GM12875 (cell line): ENCODE measurements around the gene SEZ6.
A peak's percentile ranks its signal among the peaks of the same experiment; 100 is the strongest.

Source experiments
- H3K4me3 ChIP-seq: one replicate; pipeline ENCODE4 v1.5.1; 2011; ENCODE audit warnings: low read depth, low read length, control low read depth
- TF ChIP-seq, protein P1 (sequence below): IDR thresholded peaks from 2 replicates; pipeline ENCODE4 v1.5.1; 2011; ENCODE audit warnings: low read depth, mild to moderate bottlenecking, control low read depth, inconsistent platforms, low read length, moderate library complexity, borderline replicate concordance; ENCODE audit not compliant: insufficient read depth

SEZ6 gene

DNA sequence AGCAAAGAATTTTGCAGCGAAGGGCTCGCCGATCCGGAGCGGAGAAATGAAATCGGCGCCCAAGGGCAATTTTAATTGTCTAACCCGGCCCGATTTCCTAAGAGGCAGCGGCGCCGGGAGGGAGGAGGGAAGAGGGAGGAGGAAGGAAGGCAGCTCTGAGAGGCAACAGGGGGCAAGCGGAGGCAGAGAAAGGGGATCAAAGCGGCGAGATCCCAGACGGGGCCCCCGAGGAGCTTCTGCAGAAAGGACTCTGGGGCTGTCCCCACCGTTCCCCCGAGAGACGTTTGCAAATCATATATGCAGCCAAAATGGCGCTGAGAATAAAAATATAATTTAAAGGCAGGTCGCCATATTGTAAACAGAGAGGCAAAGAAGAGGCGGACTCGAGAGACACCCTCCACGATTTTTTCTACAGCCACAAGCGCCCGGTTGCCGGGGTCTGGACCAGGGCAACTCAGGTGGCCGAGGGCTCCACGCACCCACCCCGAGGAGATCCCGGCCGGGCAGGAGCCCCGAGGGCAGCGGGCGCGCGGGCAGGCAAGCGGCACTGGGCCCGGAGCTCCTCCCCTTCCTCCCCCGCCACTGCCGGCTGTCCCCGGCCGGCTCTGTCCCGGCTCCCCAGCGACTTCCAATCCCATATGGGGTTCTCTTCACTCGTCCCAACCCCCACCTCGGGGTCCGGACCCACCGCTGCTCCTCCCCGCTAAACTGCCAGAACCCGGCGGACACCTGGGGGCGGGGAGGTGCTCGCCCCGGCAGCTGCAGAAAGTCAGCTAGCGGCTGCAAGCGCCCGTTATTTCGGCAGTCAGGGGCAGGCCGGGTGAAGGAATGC lies 56.4 kb downstream of the SEZ6 start:
- peak overlapping the region; percentile 84 for H3K4me3 ChIP-seq
- TF ChIP-seq, protein P1, sequence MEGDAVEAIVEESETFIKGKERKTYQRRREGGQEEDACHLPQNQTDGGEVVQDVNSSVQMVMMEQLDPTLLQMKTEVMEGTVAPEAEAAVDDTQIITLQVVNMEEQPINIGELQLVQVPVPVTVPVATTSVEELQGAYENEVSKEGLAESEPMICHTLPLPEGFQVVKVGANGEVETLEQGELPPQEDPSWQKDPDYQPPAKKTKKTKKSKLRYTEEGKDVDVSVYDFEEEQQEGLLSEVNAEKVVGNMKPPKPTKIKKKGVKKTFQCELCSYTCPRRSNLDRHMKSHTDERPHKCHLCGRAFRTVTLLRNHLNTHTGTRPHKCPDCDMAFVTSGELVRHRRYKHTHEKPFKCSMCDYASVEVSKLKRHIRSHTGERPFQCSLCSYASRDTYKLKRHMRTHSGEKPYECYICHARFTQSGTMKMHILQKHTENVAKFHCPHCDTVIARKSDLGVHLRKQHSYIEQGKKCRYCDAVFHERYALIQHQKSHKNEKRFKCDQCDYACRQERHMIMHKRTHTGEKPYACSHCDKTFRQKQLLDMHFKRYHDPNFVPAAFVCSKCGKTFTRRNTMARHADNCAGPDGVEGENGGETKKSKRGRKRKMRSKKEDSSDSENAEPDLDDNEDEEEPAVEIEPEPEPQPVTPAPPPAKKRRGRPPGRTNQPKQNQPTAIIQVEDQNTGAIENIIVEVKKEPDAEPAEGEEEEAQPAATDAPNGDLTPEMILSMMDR: no peak

DNA sequence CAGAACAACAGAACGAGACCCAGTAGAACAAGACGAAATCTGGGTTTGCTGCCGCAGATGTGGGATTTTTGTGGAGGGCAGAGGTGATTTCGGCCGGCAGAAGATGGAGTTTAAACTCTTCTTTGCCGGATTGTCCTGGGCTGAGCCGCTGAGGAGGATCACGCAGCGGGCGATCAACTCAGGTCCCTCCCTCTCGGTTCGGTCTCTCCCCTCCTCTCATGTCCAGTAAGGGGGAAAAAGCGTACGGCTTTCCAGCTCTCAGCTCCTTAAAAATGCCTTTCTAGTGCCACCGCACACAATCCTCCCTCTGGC lies 57.0 kb downstream of the SEZ6 start:
- TF ChIP-seq, protein P1: no peak

DNA sequence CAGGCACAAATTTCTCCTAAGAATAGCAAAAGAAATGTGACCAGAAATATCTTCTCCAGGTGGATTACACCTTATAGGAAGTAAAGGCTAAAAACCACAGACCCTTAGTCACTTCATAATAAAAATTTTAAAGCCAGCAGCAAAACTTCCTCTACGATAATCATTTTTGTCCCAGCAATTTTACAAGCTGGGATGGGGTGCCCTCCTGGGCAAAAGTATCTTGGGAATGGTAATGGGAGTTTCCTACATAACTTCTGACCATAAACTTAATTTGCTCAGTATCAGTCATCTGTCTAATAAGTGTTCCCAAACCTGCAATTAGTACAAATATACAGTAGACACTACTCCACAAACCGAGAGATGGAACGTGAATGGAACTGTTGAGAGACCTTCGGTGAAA lies 57.5 kb downstream of the SEZ6 start:
- peak overlapping the region; percentile 84 for H3K4me3 ChIP-seq
- TF ChIP-seq, protein P1: no peak

More for the DNA sequence above, 57.0 kb downstream of the SEZ6 start:
- H3K4me3 ChIP-seq: peak overlapping the region; percentile 84

DNA sequence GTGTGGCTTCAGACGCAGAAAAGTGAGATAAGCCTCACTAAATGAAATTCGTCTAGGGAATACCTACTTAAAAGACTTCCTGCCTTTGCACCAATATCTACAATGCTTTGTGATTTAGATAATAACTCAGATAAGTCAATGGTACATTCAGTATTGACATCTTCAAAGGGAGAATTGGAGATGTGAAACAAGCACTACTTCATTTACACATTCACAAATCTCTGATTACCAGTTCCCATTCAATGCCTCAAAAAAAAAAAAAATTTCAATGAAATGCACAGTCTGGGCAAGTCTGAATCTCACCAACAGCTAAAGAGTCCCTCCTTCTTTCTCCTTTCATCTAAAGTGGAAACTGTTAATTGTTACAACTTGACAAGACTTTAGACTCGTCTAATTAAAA lies 58.2 kb downstream of the SEZ6 start:
- no peak overlapping the region for H3K4me3 ChIP-seq
- TF ChIP-seq, protein P1: no peak

DNA sequence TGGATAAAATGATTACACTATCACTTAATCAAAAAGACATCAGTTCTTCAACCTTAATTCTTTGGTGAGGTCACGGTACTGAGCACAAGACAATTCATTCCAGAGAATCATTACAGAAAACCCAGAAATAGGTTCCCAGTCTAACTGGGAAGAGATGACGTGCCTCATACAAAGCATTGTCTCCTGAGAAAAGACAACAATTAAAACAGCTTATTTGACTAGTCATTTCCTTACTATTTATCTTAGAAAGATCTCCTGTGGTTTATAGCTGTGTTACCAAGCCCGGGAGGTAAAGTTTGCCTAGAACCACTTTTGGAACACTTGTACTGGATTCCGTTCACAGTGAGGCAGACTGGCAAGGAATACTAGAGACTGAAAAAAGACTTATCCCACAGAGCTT lies 59.6 kb downstream of the SEZ6 start:
- TF ChIP-seq, protein P1: no peak
- H3K4me3 ChIP-seq: no peak overlapping the region

DNA sequence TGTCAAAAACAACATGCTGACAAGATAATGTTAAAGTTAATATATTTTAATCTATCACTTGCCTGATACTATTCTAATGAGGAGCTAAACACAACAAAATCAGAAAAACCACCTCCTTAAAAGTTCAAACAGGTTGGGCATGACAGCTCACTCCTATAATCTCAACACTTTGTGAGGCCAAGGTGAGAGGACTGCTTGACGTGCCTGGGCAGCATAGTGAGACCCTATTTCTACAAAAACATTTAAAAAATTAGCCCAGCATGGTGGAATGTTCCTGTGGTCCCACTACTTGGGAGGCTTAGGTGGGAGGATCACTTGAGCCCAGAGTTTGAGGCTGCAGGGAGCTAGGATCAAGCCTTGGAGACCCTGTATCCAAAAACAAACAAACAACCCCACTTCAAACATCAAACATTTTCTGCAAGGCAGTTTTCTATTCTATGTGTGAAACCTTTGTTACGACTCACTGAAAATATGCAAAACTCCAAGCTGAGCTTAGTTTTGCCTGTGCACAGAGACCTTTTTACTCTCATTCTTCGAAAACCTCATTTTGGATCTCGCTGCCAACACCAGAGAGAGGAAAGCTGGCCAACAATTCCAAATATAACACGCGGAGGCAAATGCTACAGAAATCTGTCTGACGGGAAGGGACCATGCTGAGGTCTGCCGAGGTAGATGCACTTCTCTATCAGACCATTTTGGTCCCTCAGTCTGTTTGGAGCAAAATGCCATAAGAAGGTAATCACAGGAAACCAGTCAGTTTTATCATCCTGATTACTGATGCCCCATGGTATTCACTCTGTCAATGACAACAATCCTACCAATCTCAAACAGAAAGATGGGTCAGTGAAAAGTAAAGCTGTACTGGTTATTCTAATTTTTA lies 60.7 kb downstream of the SEZ6 start:
- H3K4me3 ChIP-seq: no peak overlapping the region
- TF ChIP-seq, protein P1: no peak

DNA sequence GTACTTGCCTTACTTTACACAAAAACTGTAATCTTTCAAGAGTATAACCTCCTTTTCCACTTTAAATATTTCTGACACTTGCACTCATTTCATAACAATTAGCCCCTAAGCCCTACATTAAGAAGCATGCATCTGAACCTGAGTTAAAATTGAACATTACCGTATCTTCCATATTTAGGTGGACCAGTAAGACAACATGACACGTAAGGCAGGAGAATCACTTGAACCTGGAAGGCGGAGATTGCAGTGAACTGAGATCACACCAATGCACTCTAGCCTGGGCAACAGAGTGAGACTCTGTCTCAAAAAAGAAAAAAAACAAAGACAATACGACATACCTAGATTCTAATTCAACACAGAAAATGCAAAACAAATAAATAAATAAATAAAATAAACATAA lies 61.5 kb downstream of the SEZ6 start:
- no peak overlapping the region for H3K4me3 ChIP-seq
- TF ChIP-seq, protein P1: no peak
